ENCODE measurements around the gene ZNF653.

Gene ZNF653

GRCh38 chr19:11496391-11497163 is 9.1 kb downstream of the ZNF653 start:
- peak; percentile 74 for TF ChIP-seq CTCF (IDR thresholded peaks at IDR 0.05)

DNA sequence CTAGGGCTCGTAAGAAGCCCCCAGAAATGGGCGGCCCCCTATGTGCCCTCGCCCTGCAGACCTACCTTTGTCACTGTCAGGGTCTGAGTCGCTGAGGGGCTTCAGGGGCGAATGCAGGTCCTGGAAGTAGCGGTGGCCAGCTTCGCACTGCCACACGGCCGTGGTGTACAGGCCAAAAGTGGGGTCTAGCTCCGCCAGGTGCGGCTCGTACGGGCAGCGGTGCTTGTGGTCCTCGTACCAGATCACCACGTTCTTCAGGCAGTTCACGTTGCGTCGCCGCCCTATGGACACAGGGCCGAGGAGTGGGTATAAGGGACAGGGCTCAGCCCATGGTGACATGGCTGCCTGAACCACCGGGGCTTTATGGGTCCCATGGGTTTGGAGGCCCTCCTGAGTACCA is 9.8 kb downstream of the ZNF653 start:
- no peak for TF ChIP-seq CTCF (IDR thresholded peaks at IDR 0.05)

DNA sequence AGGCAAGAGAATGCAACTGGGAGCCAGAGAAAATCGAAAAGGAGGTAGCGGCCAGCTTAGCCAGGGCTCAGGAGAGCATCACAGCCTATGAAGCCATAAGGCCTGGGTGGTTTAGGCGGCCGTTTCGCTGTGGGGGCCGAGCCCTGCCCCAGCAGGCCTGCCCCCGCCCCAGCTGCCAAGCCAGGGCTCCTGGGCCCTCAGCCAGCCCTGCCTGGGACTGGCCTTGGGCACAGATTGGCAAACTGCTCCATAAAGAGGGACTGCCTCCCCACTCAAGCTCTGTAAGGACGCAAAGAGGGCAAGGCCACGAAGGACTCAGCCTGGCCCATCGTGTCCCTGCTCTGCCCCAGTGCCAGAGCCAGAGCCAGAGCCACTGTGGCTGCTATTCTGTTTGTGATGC is 10.2 kb downstream of the ZNF653 start:
- TF ChIP-seq CTCF (IDR thresholded peaks at IDR 0.05) = no peak

DNA sequence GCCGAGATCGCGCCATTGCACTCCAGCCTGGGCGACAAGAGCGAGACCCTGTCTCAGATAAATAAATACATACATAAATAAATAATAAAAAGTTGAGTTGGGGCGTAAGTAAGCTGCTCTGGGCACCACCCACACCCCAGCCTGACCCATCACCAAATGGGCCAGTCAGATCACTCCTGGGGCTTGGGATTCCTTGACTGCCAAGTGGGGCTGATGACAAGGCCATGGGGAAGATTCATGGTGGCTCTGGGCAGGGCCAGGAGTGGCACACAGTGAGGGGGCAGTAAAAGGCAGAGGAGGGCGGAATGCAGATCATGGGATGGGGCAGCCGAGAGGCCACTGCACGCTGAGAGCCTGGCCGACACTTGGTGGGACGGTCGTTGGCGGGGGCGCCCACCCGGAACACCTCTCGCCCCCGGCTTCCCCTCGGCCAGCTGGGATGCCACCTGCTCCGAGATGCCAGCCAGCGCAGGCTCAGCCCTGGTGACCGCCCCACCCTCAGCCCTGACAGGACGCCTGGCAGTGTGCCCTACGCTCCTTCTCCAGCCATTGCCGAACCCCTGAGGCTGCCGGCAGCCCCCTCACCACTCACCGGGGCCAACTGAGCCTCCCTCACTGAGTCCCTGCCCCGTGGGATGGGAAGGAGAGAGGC is 10.9 kb downstream of the ZNF653 start:
- no peak for TF ChIP-seq CTCF (IDR thresholded peaks at IDR 0.05)

GRCh38 chr19:11489378-11489777 is 16.3 kb downstream of the ZNF653 start:
- no peak for TF ChIP-seq CTCF (IDR thresholded peaks at IDR 0.05)

GRCh38 chr19:11486661-11487503 is 18.8 kb downstream of the ZNF653 start:
- no peak for TF ChIP-seq CTCF (IDR thresholded peaks at IDR 0.05)

DNA sequence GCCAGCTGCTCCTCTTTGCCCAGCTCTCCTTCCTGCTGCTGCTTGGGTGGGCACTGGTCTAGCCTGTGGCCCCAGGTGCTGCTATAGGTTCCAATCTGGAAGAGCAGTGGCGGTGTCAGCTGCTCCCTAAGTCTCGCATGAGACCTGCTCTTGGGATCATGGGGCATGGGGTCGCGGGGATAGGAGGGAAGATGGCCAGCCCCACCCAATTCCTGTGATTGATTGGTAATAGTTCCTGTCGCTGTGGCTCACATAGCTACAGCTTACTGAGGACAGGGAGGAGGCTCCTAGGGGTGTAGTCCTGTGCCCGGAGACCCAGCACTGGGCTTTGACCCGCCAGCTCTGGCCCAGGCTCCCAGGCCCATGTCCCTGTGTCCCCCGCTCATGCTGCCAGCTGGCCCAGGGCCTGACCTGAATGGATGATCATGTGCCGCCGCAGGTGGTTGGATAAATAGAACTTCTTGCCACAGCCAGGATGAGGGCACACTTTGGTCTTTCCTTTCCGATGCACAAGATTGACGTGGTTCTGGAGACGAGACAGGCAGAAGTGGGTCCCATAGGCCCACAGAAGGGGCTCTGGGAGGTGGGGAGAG is 20.3 kb downstream of the ZNF653 start:
- TF ChIP-seq CTCF (IDR thresholded peaks at IDR 0.05) = no peak

Data from LNCAP (cell line).